Gastrocnemius medialis (tissue), 4 donors: ENCODE measurements around the gene LRRC15.

Source experiments
- POLR2A ChIP-seq, 2 donors: fragments of 450-650 bp; IDR thresholded peaks; one replicate each; pipeline ENCODE4 v1.6.1; 2017; ENCODE audit warnings: antibody characterized with exemption in 2 of 2, mild to moderate bottlenecking in 2 of 2, moderate library complexity in 2 of 2
- TF ChIP-seq, protein P1 (sequence below), 5 experiments: fragments of 450-650 bp in 3 of 5; fragments of 200-600 bp in 2 of 5; sonication (generic) in 2 of 5; IDR thresholded peaks in 4 of 5; conservative IDR thresholded peaks in 1 of 5; 1 replicate in 4 of 5; 2 replicates in 1 of 5; pipeline ENCODE4 v1.5.1; 2016 to 2019; ENCODE audit warnings: antibody characterized with exemption in 5 of 5, mild to moderate bottlenecking in 3 of 5, moderate library complexity in 3 of 5

DNA sequence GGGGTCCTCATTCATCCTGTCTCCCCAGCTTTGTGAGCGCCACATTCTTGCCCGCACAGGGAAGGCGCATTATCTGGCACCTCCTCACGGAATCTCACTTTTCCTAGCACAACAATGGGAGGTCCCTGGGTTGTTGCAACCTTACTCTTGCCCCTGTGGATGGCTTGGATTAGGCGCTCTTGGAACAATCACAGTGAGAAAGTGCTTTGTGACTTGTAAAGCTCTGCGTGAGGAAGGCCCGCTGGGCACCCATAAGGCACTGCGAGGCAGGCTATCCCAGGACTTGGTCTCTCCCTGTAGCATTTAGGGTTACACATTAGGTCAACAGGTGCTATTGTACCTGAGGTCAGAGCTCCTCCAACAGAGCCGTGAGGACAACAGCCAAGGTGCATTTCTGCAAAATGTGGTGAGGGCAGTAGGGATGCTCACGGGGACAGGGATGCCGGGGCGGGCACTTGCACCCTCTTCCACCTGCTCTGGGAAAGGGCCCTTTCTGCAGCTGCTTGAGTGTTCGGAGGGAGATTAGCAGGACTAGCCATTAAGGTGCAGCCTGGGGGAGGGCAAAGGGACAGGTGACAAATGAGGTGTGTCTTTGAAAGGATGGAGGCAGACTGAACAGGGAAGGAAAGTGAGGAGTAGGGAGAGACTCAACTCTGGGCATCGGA is 13.9 kb upstream of the LRRC15 start:
- TF ChIP-seq, protein P1, sequence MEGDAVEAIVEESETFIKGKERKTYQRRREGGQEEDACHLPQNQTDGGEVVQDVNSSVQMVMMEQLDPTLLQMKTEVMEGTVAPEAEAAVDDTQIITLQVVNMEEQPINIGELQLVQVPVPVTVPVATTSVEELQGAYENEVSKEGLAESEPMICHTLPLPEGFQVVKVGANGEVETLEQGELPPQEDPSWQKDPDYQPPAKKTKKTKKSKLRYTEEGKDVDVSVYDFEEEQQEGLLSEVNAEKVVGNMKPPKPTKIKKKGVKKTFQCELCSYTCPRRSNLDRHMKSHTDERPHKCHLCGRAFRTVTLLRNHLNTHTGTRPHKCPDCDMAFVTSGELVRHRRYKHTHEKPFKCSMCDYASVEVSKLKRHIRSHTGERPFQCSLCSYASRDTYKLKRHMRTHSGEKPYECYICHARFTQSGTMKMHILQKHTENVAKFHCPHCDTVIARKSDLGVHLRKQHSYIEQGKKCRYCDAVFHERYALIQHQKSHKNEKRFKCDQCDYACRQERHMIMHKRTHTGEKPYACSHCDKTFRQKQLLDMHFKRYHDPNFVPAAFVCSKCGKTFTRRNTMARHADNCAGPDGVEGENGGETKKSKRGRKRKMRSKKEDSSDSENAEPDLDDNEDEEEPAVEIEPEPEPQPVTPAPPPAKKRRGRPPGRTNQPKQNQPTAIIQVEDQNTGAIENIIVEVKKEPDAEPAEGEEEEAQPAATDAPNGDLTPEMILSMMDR (IDR thresholded peaks at IDR 0.05 in 4 of 5, conservative IDR thresholded peaks at IDR 0.05 in 1 of 5) = no peak
- no peak for TF ChIP-seq POLR2A (IDR thresholded peaks at IDR 0.05)
